NCI-H748 treated with DMSO at 0.1 percent for 48 hours (cell line): ENCODE data around the gene GPR161.

Experiments used
- DNase-seq: peaks from one replicate; lab custom pipeline; 2025; lab: John Stamatoyannopoulos, UW

GPR161 gene

DNA sequence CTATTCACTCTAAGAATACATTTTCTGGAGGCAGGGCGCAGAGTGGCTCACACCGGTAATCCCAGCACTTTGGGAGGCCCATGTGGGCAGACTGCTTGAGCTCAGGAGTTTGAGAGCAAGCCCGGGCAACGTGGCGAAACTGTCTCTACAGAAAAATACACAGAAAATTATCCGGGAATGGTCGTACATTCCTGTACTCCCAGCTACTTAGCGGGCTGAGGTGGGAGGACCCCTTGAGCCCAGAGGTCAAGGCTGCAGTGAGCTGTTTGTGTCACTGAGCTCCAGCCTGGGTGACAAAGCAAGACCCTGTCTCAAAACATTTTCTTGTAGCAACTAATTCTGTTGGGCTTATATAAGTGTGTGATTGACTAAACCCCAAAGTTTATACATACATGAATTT, 30.5 kb downstream of the GPR161 start:
- DNase-seq = no peak

DNA sequence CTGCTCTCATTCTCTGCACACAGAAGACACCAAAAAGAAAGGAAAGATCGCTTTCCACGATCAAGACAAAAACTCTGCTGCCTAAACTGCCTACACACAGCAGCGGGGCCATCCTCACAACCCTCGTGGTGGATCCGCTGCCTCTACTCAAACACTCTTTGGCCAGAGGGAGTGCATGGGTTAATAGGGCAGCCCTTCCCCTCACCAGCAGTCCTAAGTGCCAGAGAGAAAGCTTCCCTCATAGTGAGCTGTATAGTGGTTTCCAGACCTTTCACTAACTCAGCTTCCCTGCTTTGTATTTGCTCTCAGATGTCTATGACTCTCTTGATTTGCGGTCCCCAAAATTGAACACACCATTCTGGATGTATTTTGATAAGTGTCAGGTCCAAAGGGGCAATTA, 30.9 kb downstream of the GPR161 start:
- DNase-seq = no peak

DNA sequence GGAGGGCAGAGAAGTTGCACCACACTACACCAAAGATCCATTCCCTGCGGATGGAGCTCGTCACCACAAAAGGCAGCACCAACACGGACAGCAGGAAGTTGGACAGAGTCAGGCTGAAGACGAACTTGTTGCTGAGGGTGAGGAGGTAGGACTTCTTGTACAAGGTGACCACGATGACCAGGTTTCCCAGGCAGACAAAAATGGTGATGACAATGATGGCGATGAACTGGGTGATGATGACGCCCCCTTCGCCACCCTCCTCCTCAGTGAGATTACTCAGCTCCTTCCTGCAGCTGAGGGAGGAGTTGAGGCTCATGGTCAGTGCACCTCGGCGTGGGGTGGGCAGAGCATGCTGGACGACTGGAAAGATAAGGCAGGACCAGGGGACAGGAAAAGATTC, 32.2 kb downstream of the GPR161 start:
- DNase-seq = no peak

DNA sequence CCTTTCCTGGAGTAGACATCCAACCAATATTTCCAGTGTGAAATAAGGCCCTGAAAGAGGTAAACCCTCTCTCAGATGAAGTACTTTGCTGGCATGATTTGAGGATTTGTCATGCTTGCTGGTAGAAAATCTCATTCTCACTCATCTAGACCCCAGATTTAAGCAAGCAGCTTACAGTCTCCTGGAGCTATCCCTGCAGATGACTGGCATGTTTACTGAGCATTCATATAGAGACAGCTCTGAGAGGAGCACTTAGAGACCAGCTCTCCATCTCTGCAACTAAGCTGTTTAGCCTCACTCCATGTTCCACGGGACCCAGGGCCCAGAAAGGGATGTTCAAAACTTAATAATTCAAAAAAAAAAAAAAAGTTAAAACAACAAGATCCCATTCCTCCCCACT, 34.2 kb downstream of the GPR161 start:
- DNase-seq = no peak

DNA sequence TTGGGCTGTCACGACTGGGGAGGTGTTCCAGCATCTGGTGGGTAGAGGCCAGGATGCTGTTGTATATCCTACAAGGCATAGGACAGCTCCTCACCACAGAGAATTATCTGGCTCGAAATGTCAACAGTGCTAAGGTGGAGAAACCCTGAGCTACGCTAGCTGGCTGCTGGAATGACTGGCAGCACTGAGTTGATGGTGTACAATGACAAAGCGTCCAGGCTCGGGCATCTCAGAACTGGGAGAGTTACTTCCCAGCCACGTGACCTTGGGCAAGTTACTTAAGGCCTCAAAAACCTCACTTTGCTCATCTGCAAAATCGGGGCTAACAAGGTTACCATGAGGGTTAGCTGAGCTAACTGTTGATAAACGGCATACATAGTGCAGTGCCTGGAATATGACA, 35.4 kb downstream of the GPR161 start:
- no peak for DNase-seq

DNA sequence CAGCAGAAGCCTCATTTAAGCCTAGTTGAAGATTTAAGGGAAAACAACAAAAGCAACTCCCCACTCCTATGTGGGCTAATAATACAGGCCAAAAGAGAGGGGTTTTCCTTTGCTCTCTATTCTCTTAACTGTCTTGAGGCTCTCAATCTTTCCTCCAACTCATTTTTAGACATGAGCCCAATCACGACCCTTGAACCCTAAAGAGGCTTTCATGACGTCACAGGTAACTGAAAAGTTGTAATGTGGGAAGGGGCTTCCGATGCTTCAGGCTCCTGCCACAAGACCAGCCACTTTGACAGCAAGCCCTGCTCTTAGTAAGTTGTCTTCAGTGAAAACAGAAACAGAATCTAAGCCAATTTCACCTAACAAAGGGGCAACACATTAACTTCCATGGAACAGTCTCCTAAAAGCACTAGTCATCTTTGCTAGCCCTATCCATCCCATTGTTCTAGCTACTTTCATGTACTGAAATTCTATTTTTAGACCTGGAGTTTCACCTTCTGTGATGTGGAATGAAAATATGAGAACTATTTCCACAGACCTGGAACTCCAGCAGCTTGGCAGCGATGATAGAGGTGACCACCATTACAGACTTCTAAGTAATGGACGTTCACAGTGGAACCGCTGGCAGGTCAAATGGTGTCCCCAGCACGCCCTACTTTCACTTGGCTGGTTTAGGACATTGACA, 36.3 kb downstream of the GPR161 start:
- no peak for DNase-seq

DNA sequence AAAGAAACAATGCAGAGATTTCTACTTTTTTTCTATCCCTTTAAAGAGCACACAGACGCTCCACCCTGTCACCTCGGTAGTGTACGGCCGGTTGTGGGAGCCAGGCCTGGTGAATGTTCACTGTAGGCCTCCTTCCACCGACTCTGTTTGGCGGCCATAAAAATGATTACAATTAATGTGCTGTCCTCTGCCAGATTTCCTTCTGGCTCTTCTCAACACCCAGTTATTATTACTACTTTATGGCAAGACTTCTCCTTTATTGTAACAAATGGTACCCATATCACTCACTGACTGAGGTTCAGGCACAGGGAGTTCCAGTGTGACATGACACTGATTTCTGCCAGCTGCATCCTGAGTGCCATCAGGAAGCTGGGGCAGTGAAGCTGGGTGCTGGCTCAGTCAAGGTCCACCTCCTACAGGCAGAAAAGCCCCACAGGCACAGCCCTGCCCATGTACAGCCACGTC, 37.4 kb downstream of the GPR161 start:
- no peak for DNase-seq

DNA sequence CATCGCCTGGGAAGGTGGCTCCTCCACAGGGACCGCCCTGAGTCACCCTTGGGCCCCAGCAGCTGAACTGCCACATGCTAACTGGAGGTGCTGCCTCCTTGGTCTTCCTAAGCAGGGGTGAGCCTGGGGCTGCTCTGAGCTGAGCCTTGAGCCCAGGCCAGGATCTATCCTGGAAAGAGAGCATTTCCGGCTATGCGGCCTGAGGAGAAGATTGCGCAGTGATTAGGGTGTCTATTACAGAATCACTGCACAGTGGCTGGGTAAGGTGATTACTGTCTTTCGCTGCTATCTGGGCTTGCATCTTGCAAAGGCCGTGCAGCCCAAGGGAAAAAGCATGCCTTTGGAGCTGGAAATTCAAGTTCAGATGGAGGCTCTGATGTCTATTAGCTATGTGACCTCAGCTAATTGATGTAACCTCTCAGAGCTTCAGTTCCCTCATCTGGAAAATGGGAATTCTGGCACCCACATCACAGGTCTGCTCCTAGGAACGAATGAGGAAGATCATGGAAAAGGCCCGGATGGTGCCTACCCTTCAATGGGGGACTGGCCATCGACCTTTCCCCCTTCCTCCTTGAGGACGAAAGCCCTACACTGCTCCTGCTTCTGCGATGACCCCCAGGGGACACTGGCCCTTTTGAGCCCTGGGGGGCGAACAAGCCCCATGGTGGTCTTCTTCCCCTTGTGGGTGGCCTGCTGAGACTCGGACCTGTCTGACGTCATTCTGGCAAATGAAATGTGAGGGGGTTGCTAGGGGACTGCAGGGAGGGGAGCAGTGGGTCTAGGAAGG, 38.0 kb downstream of the GPR161 start:
- no peak for DNase-seq

DNA sequence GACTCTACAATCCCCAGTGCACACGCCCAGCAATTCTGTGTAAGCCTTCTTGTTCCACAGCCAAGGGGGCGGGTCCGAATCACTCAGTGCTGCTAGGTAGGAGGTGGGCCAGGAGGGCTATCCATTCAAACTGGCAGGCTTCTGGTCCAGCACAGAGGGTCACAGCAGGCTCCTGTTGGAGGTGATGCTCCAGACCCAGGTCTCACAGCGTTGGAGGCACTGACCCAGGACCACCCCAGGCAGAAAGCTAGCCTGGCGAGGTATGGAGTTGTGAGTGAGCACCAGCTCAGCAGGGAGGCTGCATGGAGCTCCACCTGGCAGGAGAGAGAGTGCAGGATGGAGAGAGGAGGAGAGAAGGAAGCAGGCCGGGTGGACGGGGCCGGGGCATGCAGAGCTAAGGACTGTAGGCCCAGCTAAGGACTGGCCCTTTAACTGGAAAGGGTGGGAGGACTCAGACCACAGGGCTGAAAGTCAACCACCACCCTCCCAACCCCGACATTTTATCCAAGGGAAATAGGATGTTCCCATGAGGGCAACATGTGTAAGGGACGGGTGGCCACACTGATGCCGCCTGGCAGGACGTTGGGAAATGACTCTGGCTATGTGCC, 38.7 kb downstream of the GPR161 start:
- DNase-seq = no peak

DNA sequence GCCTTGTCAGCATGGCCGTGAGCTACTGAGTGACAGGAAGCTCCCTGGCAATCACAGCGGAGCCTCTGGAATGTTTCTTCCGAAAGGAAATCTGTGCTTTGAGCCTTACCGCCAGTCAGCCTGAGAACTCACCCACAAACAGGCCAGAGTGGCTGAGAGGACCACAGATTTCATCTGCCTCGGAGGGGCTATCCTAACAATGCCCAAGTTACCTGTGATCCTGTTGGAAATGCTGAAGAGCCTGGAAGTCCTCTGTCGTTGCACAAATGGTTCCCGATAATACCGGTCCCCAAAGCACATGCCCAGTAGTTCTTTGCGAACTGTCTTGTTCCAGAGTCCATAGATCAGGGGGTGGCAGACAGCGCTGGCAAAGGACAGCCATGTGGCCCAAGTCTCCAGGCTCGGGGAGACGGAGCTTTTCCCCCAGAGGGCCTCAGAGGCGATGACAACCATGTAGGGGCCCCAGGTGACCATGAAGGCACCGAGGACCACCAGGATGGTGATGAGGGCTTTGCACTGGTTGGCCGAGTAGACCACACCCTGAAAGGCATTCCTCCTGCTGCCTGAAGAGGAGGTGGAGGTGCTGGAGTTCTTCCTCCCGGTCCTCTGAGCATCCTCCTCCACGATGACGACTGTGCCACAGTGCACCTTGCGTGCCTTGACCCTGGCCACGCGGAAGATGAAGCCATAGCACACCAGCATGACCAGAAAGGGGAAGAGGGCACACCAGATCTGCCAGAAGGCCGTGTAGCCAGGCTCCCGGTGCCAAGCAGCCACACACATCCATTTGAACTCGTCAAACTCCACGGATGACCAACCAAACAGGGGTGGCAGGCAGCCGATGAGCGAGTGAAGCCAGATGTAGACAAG, 40.2 kb downstream of the GPR161 start:
- no peak for DNase-seq

DNA sequence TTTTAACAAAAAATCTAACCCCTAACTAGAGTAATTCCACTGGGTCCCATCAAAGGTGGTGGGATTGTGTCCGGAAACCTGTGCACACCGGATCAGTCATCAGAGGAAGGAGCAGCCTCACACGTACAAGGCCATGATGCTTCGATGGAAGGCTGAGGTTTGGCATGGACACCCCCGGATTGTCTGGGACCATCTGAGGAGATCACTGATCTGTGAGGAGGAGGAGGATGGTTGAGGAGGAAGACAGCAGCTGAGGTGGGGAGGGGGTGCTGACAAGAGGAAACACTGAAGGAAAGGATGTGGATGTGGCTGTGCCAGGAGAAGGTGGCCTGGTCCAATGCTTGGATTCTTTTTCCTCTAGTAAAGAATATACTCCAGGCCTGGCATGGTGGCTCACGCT, 41.3 kb downstream of the GPR161 start:
- no peak for DNase-seq

DNA sequence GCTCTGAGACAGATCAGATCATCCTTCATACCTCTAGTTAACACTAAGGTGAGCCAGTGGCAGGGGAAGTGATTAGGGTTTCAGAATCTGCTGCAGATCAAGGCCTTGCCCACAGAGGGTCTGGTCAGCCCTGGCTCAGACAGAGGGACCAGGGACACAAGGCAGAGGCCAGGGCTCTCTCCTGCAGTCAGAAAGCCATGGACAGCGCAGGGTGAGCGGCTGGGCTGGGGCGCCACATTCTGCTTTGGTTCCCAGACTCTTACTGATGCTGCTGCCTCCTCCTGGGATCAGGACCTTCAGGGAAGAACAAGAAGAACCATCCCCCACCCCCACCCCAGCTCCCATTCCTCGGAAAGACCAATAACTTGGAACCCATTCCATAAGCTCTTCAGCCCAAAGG, 43.1 kb downstream of the GPR161 start:
- DNase-seq = no peak

DNA sequence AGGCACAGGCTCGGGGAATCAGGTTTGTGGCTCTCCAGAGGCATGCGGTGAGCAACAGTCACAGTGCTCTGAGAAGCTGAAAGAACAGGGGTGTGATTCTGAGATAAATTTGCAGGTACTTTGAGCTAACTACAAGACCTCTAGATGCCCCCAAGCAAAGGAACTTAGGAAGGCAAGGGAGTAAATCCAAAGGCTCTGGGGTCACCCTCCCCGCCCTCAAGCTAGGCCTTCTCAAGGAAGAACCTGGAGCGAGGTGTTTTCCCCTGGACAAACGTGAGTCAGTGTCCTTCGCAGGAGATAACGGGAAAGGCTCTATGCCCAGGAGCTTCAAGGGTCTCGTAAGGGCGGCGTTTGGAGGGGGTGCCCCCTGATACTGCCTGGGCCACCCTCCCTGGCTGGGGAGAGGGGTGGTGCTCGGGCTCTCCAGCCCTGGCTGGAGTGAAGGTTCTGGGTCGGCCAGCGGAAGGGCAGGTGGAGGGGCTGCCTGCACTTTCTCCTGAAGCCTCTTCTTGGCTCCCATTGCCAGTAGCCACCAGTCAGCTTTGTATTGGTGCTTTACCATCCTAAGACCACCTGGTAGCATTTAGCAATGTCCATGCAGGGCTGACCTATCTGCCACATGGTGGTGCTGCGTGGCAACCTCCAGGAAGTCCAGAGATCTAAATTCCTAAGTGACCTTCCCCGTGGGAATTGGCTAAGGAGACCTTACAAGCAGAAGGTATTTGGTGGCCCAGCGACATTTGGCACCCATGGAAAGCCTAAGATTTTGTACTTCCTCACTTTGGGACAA, 44.0 kb downstream of the GPR161 start:
- no peak for DNase-seq

DNA sequence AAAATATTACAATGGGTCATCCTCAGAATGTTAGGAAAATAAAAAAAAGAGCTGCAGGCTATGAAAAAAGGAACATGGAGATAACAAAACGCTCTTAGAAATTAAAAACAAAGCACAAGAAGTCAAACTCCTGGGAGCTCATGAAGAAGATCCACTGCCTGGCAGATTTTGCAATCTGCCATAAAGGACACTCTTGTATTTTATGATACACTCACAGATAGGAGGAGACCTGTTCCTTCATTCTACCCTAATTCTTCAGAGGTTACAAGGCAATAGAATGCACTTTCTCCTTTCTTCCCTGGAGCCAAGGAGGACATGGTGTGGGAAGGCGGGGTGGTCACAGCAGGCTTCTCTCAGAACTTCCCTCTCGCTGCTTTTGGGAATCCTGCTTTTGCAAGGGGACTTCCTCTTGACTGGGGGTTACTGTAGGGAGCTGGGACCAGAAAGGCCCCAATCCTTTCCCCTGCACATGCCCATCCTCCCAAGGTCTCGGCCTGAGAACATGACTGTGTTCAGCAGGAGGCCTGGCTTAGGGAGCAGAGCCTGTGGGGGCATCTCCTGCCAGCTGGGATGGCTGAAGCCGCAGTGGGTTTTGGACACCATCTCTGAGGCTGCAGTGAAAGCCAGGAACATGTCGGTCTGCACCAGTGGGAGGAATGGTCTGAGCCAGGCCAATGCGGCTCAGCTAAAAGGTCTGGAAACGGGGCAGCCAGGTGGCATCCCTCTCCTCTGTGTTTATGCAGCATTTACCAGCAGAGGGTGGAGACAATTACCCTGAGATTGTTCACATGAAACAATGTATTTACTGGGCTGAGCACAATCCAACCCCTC, 44.8 kb downstream of the GPR161 start:
- DNase-seq = no peak

DNA sequence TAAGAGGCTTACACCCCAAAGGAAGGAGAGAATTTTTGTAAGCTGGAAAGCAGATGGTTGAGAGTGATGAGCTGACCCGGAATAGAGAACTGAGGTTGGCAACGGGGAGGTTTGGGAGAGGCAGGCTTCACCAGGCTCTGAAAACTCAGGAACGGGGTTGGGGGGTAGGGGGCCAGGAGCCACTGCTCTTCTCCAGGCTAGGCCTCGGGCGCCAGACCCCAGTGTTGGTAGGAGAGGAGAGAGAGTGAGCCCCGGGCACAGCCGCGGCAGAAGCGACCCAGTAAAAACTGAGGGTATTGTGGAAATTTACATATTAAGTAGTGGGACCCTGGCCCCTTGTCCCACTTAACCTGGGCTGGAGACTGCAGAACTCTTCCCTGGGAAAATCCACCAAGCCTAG, 45.7 kb downstream of the GPR161 start:
- no peak for DNase-seq

DNA sequence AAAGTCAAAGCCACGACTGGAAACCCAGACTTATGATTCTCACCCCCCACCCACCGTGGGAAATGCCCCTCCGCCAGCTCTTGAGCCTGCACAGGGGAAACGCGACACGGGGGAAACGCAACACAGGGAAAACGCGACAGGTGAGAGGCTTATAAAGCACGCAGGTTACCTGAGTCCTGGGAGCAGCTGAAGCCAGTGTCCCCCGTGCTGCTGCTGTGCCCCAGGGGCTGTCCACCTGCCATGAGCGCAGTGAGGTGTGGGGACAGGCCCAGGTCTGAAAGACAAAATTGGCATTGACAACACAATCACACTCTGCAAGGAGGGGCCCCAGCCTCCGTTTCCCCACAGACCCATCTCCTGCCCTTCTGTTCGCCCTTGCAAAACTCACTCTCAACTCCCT, 46.3 kb downstream of the GPR161 start:
- DNase-seq = no peak

DNA sequence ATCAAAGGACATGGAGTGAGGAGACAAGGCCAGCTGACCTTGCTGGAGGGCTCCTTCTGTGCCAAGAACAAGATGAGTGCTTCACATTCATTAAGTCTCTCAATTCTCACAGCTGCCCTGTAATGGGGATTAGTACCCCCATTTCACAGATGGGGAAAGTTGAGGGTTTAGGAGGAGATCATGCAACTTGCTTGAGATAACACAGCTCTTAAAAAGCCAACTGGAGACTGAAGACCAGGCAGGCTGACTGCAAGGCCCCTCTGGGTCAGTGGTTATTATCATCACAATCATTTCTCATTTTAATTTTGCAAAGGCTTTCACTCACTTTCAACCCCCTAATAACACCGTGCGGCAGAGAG, 46.8 kb downstream of the GPR161 start:
- no peak for DNase-seq

DNA sequence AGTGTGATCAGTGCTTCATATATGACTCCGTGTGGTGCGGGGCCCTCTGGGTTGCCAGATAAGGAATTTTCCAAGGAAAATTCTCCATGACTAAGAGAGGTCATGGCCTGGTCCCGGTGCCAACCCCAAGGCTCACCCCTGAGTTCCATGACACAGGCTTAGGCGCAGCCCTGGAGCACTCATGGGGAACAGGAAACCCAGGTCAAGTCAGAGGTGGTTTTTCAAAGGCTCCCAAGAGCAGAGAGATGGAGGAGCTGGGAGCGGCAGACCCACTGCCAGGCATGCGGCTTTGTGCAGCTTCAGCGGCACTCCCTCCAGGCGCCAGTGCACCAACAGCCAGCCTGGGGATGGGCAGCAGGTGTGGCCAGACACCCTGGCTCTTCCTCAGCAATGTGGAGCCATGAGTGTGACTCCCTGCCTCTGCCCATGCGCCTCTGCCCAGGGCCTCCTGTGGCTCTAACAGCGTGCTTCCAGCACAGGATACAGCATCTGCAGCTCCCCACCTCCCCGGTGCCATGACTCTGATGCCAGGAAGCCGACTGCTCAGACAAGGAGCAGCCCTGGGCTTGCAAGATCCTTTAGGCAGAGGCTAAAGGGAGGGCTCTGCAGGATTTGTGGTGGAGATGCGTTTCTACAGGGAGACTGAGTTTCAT, 47.3 kb downstream of the GPR161 start:
- no peak for DNase-seq

DNA sequence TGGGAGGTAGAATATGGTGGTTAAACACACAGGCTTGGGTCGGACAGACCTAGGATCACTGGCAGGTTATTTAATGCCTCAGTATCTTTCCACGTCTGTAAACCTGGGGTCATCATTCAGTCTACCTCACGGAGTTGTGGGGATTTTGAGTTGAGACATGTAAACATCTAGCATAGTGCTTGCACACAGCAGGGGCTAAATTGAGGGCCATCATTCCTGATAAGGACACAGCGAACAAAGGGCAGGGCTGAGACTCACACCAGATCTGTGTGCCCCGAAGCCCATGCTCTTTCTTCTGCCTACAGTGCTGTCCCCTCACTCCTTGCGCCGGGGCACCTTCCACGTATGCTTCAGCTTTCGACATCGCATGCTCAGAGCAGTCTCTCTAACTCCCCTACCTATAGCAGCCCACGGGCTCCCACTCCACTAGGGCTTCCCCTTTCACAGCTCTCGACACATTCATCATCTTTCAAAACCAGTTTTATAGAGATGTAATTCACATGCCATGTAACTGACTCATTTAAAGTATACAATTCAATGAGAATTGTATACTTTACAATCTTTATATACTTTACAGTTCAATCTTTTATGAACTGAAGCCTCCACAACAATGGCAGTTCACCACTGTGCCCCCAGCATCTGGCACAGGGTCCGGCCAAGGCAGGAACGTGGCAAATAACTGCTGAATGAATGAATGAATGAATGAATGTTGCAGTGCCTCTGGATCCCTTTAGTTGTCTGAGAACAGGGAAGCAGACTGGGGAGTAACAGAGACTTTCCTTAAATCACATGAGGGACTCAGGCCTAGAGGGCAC, 48.0 kb downstream of the GPR161 start:
- no peak for DNase-seq
